ENCODE measurements around the gene MCM3AP. TPM values are rescaled to one million over a fixed set of nuclear protein-coding genes. Genes with fewer than 3 reads are reported as not detected.

Gene MCM3AP
- total and polyA plus RNA-seq, 9 of the 15 experiments (the other 6 are each of a cell fraction or from before 2014, with no cell fraction given), result 6.5 to 179 (median 69.6) TPM

DNA sequence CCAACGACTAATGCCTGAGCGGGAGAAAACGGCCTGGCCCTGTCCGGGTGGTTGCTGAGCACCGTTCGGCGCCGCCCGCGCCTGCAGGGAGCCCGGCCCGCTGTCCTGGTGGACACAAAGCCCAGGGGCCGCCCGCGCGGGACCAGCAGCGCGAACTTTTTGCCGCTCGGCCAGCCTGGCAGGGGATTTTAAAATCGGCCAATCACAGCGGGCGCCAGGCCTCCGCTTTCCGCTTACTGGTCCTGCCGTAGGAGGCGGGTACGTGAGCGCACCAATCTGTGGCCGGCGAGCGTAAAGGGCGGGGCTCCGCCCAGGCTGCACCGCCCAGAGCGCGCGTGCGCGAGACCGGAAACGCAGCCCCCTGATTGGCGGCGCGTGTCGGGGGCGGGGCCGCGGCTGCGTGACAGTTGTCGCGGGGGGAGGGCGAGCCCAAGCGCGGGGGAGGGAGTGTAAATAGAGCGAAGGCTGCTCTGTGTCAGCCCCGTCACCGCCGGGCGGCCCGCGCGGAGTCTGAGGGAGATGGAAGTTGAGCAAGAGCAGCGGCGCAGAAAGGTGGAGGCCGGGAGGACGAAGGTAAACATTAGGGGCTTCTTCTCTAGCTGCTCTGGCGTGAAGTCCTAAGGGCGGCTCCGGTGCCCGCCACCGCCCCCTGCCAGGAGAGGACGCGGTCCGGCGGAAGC lies 38.4 kb upstream of the MCM3AP start, which contains the start of the genes C21orf58 and PCNT (continued):
- TF ChIP-seq, protein P1, sequence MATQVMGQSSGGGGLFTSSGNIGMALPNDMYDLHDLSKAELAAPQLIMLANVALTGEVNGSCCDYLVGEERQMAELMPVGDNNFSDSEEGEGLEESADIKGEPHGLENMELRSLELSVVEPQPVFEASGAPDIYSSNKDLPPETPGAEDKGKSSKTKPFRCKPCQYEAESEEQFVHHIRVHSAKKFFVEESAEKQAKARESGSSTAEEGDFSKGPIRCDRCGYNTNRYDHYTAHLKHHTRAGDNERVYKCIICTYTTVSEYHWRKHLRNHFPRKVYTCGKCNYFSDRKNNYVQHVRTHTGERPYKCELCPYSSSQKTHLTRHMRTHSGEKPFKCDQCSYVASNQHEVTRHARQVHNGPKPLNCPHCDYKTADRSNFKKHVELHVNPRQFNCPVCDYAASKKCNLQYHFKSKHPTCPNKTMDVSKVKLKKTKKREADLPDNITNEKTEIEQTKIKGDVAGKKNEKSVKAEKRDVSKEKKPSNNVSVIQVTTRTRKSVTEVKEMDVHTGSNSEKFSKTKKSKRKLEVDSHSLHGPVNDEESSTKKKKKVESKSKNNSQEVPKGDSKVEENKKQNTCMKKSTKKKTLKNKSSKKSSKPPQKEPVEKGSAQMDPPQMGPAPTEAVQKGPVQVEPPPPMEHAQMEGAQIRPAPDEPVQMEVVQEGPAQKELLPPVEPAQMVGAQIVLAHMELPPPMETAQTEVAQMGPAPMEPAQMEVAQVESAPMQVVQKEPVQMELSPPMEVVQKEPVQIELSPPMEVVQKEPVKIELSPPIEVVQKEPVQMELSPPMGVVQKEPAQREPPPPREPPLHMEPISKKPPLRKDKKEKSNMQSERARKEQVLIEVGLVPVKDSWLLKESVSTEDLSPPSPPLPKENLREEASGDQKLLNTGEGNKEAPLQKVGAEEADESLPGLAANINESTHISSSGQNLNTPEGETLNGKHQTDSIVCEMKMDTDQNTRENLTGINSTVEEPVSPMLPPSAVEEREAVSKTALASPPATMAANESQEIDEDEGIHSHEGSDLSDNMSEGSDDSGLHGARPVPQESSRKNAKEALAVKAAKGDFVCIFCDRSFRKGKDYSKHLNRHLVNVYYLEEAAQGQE (IDR thresholded peaks at IDR 0.05; ENCODE audit: borderline replicate concordance), result no peak
- TF ChIP-seq, protein P1 (CRISPR knock-in tag; IDR thresholded peaks at IDR 0.05; ENCODE audit: low read depth), result peak; percentile 77; the same call in 1 of the 2 replicates
- TF ChIP-seq TAF7 (tag; IDR thresholded peaks at IDR 0.05) (peak; percentile 98), TBP (optimal IDR thresholded peaks at IDR 0.05; ENCODE audit: low read depth, low read length) (peak; percentile 94), NCOR1 (IDR thresholded peaks at IDR 0.05) (peak; percentile 48), ZNF57 (CRISPR knock-in tag; IDR thresholded peaks at IDR 0.05) (no peak), SIN3A (IDR thresholded peaks at IDR 0.05; ENCODE audit: borderline replicate concordance in 2 of 2, control insufficient read depth in 1 of 2, low read depth in 2 of 2, low read length in 2 of 2) (peak; percentile 79 to 81; a peak in 3 of 4 replicates), SP2 (IDR thresholded peaks at IDR 0.05; ENCODE audit: extremely low read depth, low read depth, low read length, poor library complexity, severe bottlenecking) (peak; percentile 62), NR4A1 (CRISPR knock-in tag; IDR thresholded peaks at IDR 0.05) (0 out of 2 replicates have a peak, but pooled peaks have one; percentile 59), NR4A1 (tag; IDR thresholded peaks at IDR 0.05) (no peak), FIP1L1 (IDR thresholded peaks at IDR 0.05; ENCODE audit: low read depth, low read length, poor library complexity, severe bottlenecking) (peak; percentile 48), ZFX (CRISPR knock-in tag; IDR thresholded peaks at IDR 0.05) (peak; percentile 97)
- TF ChIP-seq, protein P2, sequence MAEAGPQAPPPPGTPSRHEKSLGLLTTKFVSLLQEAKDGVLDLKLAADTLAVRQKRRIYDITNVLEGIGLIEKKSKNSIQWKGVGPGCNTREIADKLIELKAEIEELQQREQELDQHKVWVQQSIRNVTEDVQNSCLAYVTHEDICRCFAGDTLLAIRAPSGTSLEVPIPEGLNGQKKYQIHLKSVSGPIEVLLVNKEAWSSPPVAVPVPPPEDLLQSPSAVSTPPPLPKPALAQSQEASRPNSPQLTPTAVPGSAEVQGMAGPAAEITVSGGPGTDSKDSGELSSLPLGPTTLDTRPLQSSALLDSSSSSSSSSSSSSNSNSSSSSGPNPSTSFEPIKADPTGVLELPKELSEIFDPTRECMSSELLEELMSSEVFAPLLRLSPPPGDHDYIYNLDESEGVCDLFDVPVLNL (CRISPR knock-in tag; IDR thresholded peaks at IDR 0.05; ENCODE audit: low read depth), result peak; percentile 99
- TF ChIP-seq, protein P3, sequence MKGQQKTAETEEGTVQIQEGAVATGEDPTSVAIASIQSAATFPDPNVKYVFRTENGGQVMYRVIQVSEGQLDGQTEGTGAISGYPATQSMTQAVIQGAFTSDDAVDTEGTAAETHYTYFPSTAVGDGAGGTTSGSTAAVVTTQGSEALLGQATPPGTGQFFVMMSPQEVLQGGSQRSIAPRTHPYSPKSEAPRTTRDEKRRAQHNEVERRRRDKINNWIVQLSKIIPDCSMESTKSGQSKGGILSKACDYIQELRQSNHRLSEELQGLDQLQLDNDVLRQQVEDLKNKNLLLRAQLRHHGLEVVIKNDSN (CRISPR knock-in tag; IDR thresholded peaks at IDR 0.05), result peak; percentile 62
- TF ChIP-seq, protein P4, sequence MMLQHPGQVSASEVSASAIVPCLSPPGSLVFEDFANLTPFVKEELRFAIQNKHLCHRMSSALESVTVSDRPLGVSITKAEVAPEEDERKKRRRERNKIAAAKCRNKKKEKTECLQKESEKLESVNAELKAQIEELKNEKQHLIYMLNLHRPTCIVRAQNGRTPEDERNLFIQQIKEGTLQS (IDR thresholded peaks at IDR 0.05), result no peak
- TF ChIP-seq, protein P4 (CRISPR knock-in tag; conservative IDR thresholded peaks at IDR 0.05), result peak; percentile 81; the same call in 1 of the 2 replicates

Measured in K562 (cell line).